PC-3 (cell line): Measurements from ENCODE around the gene LIPA.

Experiments used
- EZH2phosphoT487 ChIP-seq: fragments of 300-600 bp; sonication (generic); IDR thresholded peaks from 2 replicates; pipeline ENCODE4 v1.6.1; 2018; ENCODE audit warnings: mild to moderate bottlenecking, antibody characterized with exemption, low read length, borderline replicate concordance
- TF ChIP-seq, protein P1 (sequence below): fragments of 300-600 bp; sonication (generic); conservative IDR thresholded peaks from 2 replicates; pipeline ENCODE4 v1.5.1; 2017; ENCODE audit warnings: antibody characterized with exemption, low read depth, mild to moderate bottlenecking, low read length

DNA sequence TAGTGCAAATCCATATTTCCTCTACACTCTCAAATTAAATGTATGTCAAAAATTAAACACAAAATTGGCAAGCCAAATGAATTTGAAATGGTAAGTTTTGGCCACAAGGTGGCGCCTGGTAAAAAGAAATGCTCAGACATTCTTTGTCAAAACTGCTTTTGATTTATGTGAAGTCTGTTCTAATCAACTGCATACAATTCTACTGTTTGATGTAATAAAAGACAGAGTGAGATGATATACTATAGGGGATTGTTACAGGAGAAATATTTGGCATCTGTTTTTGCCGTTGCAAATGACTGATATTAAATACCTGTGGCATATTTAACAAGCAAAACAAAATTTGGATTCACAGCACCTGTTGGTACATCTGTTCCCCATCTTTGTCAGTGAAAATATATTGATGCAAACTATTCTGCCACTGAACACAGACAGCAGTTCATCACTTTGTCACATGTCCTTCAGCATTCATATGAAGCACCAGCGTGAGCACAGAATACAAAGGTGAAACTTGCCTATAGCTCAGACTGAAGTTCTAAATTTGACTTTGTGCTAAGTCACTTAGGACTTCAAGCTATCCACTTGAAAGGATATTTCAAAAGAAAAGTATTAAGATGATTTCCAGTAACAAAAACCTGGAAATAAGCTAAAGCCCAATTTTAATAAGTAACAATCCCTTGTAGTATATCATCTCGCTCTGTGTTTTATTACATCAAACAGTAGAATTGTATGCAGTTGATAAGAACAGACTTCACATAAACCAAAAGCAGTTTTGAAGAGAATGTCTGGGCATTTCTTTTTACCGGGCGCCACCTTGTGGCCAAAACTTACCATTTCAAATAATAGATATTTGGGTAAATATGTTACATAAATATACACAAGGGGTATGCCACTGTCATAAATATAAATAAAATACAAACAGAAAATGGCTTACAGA, 34.3 kb downstream of the LIPA start:
- no peak for TF ChIP-seq EZH2phosphoT487
- TF ChIP-seq, protein P1, sequence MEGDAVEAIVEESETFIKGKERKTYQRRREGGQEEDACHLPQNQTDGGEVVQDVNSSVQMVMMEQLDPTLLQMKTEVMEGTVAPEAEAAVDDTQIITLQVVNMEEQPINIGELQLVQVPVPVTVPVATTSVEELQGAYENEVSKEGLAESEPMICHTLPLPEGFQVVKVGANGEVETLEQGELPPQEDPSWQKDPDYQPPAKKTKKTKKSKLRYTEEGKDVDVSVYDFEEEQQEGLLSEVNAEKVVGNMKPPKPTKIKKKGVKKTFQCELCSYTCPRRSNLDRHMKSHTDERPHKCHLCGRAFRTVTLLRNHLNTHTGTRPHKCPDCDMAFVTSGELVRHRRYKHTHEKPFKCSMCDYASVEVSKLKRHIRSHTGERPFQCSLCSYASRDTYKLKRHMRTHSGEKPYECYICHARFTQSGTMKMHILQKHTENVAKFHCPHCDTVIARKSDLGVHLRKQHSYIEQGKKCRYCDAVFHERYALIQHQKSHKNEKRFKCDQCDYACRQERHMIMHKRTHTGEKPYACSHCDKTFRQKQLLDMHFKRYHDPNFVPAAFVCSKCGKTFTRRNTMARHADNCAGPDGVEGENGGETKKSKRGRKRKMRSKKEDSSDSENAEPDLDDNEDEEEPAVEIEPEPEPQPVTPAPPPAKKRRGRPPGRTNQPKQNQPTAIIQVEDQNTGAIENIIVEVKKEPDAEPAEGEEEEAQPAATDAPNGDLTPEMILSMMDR = peak; percentile 75
